Sigmoid colon (tissue), 7 donors: ENCODE results near the gene USP31. TPM values are rescaled to one million over a fixed set of nuclear protein-coding genes. Genes with fewer than 3 reads are reported as not detected.

ENCODE experiments used
- DNase-seq: peaks from one replicate; pipeline ENCODE4 v3.0.0-alpha.2; 2019
- H3K27ac ChIP-seq, 4 donors: fragments of 200-600 bp; sonication (generic); one replicate each; pipeline ENCODE4 v1.5.1; 2016 to 2019; ENCODE audit warnings: mild to moderate bottlenecking in 1 of 4
- H3K27me3 ChIP-seq, 3 donors: fragments of 200-600 bp; sonication (generic); one replicate each; pipeline ENCODE4 v1.5.1; 2019; ENCODE audit warnings: mild to moderate bottlenecking in 1 of 3
- H3K36me3 ChIP-seq, 4 donors: fragments of 200-600 bp; sonication (generic); one replicate each; pipeline ENCODE4 v1.5.1; 2016 to 2019
- H3K4me1 ChIP-seq, 4 donors: fragments of 200-600 bp; sonication (generic); one replicate each; pipeline ENCODE4 v1.5.1; 2017 to 2019
- H3K4me3 ChIP-seq, 4 donors: fragments of 200-600 bp; sonication (generic); one replicate each; pipeline ENCODE4 v1.5.1; 2017 to 2019; ENCODE audit warnings: mild to moderate bottlenecking in 2 of 4, moderate library complexity in 1 of 4
- H3K9me3 ChIP-seq, 4 donors: fragments of 200-600 bp in 3 of 4; sonication (generic) in 3 of 4; one replicate each; pipeline versions ENCODE4 v1.5.1 to v1.6.1; 2013 to 2019
- CTCF ChIP-seq, 4 experiments: fragments of 450-650 bp in 3 of 4; fragments of 200-600 bp in 1 of 4; IDR thresholded peaks; one replicate each; pipeline ENCODE4 v1.5.1; 2016 to 2019; ENCODE audit warnings: antibody characterized with exemption in 4 of 4, mild to moderate bottlenecking in 3 of 4, moderate library complexity in 2 of 4
- EP300 ChIP-seq, 4 donors: sonication (generic); formaldehyde crosslinking; IDR thresholded peaks; one replicate each; pipeline ENCODE4 v1.6.1; 2017; ENCODE audit warnings: antibody characterized with exemption in 4 of 4
- POLR2A ChIP-seq, 2 donors: fragments of 450-650 bp; IDR thresholded peaks; one replicate each; pipeline ENCODE4 v1.6.1; 2016; ENCODE audit warnings: antibody characterized with exemption in 2 of 2, mild to moderate bottlenecking in 2 of 2, moderate library complexity in 2 of 2
- POLR2AphosphoS5 ChIP-seq, 4 donors: sonication (generic); formaldehyde crosslinking; IDR thresholded peaks; one replicate each; pipeline ENCODE4 v1.6.1; 2017; ENCODE audit warnings: antibody characterized with exemption in 4 of 4
- WGBS, 2 donors: extraction: QIAGEN DNeasy Blood & Tissue Kit; methylation state at CpG; one replicate each; pipeline ENCODE4 v1.1.7; 2013; 5-methylcytosine and 5-hydroxymethylcytosine counted together
- intact Hi-C: fragments of 100-400 bp; cut with DNase I; formaldehyde crosslinking; loops from one replicate; pipeline ENCODE4 v1.15.1; 2023
- polyA plus RNA-seq, 3 donors: library from polyadenylated mRNA; stranded (reverse); fragments of 200-250 nt; gene quantifications; one replicate each; pipeline ENCODE4 v1.2.3, GENCODE V29; 2013
- total RNA-seq, 4 donors: library from RNA; depleted of rRNA; stranded (reverse); fragments of >200 nt; gene quantifications; one replicate each; pipeline ENCODE4 v1.1.0, GENCODE V29; 2016
- donor health status: healthy with polysubstance abuse.
- donor health status: Bipolar disorder and iron deficiency.
- donor health status: healthy.

USP31 gene
- total and polyA plus RNA-seq, 7 donors = 0.60 to 21.0 (median 12.7) TPM

- no peak for DNase-seq
- H3K36me3 ChIP-seq = peaks cover 6 to 87% (median 23%) of the 10 kb centered on the region in 4 donors
- no peaks in the 10 kb centered on the region for H3K27me3 ChIP-seq
- H3K4me1 ChIP-seq = no peaks in the 10 kb centered on the region
- H3K27ac ChIP-seq = no peak overlapping the region
- 94% methylated on average over 9 of the region's 9 CpGs for WGBS, 2 donors
- intact Hi-C loops = loop anchor here (5.0 kb wide), 1 partner anchor 75 kb away; no protein-coding TSS in a partner anchor
- no peak for TF ChIP-seq POLR2AphosphoS5 (IDR thresholded peaks at IDR 0.05)
- TF ChIP-seq CTCF (IDR thresholded peaks at IDR 0.05) = no peak
- no peak for TF ChIP-seq POLR2A (IDR thresholded peaks at IDR 0.05)
- no peak for TF ChIP-seq EP300 (IDR thresholded peaks at IDR 0.05)
- no peak overlapping the region for H3K4me3 ChIP-seq
- no peaks in the 10 kb centered on the region for H3K9me3 ChIP-seq
These were observed 67.0 kb downstream of the USP31 start for GRCh38 chr16:23082161-23082788.

DNA sequence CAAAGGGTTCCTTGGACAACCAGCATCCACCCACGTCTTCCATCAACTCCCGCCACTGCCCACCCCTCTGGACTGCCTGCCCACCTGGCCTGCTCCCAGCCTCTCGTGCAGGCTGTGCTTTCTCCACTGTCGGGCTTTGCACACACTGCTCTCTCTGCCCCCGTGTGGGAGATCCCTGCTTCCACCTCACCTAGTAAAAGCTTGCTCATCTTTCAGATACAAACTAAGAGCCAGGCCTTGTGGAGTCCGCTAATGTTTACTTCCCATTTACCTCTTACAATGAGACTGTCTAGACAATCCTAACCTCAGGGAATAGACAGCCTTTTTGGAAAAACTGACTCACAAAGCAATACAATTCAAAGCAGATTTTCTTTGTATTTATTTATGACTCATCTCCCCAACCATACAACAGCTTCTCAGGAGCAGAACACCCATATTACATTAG, 67.6 kb downstream of the USP31 start:
- no peaks in the 10 kb centered on the region for H3K4me1 ChIP-seq
- intact Hi-C loops = loop anchor here (5.0 kb wide), 1 partner anchor 76 kb away; no protein-coding TSS in a partner anchor
- no peaks in the 10 kb centered on the region for H3K27me3 ChIP-seq
- no peak overlapping the region for H3K27ac ChIP-seq
- peaks cover 6 to 86% (median 22%) of the 10 kb centered on the region in 4 donors for H3K36me3 ChIP-seq
- H3K4me3 ChIP-seq = no peak overlapping the region
- DNase-seq = no peak
- no peaks in the 10 kb centered on the region for H3K9me3 ChIP-seq
- WGBS, 2 donors = 84 to 87% methylated on average over 6 of the region's 6 CpGs
- no peak for TF ChIP-seq EP300 (IDR thresholded peaks at IDR 0.05)
- no peak for TF ChIP-seq CTCF (IDR thresholded peaks at IDR 0.05)
- TF ChIP-seq POLR2A (IDR thresholded peaks at IDR 0.05) = no peak
- no peak for TF ChIP-seq POLR2AphosphoS5 (IDR thresholded peaks at IDR 0.05)

DNA sequence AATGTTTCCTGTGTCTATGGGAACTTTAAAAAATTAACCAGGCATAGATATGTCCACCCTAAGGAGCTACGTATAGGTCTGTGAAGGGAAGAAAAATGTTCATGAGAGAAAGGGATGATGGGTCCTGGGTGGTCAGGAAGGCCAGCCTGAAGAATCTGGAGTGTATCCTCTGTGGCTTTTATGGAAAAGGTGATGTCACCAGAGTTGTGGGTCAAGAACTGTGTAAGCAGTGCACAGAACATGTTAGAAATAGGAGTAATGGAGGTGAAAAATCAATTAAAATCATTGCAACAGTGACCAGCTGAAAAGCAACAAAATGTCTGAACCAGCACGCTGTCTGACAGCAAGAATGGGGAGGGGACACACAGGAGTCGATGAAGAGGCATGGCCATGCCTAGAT, 68.5 kb downstream of the USP31 start:
- Histone ChIP-seq H3K9me3 (no peaks in the 10 kb centered on the region), H3K27me3 (no peaks in the 10 kb centered on the region), H3K27ac (no peak overlapping the region), H3K4me3 (no peak overlapping the region), H3K36me3 (peaks cover 6 to 80% (median 20%) of the 10 kb centered on the region in 4 donors), H3K4me1 (no peaks in the 10 kb centered on the region)
- intact Hi-C loops = loop anchor here (5.0 kb wide), 1 partner anchor 77 kb away; no protein-coding TSS in a partner anchor
- TF ChIP-seq CTCF (IDR thresholded peaks at IDR 0.05) (no peak), POLR2AphosphoS5 (IDR thresholded peaks at IDR 0.05) (no peak), EP300 (IDR thresholded peaks at IDR 0.05) (no peak), POLR2A (IDR thresholded peaks at IDR 0.05) (no peak)
- no peak for DNase-seq
- 95% methylated on average over 3 of the region's 3 CpGs for WGBS, 2 donors

- 96 to 98% methylated on average over 1 of the region's 1 CpG for whole genome bisulfite sequencing, 2 donors
- Histone ChIP-seq H3K9me3 (no peaks in the 10 kb centered on the region), H3K27me3 (no peaks in the 10 kb centered on the region), H3K4me3 (no peak overlapping the region), H3K4me1 (no peaks in the 10 kb centered on the region), H3K36me3 (peaks cover 6 to 80% (median 20%) of the 10 kb centered on the region in 4 donors), H3K27ac (no peak overlapping the region)
- TF ChIP-seq CTCF (IDR thresholded peaks at IDR 0.05) = no peak
- no peak for TF ChIP-seq EP300 (IDR thresholded peaks at IDR 0.05)
- no peak for TF ChIP-seq POLR2AphosphoS5 (IDR thresholded peaks at IDR 0.05)
- TF ChIP-seq POLR2A (IDR thresholded peaks at IDR 0.05) = no peak
- DNase-seq = no peak
- intact Hi-C loops = loop anchor here (5.0 kb wide), 1 partner anchor 77 kb away; no protein-coding TSS in a partner anchor
These were observed 68.9 kb downstream of the USP31 start for GRCh38 chr16:23080329-23080728.
